ENCODE measurements around the gene ZC3H12C.
A peak's percentile ranks its signal among the peaks of the same experiment; 100 is the strongest.
"Not testable (repeated sequence)": the region's sequence is repeated elsewhere in the genome, so short reads cannot be mapped to it uniquely, and the experiment has no call there.

The ZC3H12C gene

DNA sequence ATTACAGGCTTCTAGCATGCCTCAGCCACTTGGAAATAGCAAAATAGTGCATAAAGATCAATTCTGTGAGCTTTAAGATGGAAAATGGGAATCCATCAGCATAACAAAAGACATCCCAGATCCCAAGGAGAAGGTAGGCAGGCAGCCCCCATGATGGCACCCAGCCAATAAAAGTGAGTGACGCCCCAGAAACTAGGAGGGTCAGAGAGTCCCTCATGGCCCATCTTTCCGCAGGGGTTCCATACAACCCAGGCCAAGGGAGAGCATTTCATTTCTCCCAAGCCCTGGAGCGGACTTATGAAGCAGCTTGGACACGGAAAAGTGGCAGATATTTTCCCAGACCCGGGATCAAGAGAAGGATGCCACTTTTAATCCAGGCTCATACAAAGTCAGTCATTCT, 93.3 kb downstream of the ZC3H12C start:
- DNase-seq = no peak

DNA sequence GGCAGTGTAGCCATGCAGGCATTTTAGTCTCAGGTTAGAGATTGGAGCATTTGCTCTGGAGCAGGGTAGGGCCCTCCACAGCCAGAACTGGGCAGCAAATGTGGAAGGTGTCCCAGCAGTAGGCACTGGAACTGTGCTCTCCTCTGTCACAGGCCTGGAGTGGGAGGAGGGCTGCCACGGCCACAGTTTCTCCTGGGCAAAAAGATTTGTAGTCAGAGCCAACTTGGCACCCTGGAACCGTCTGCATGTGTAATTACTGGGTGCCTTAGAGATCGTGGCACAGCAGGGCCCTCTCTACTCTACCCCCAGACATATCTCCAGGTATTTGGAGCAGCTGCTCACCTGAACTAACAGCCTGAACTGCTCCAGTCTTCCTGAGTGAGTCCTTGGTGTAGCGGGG, 93.7 kb downstream of the ZC3H12C start:
- no peak for DNase-seq

- DNase-seq = no peak
Measured at GRCh38 chr11:110187731-110188130, 94.5 kb downstream of the ZC3H12C start.

- DNase-seq = no peak
Measured at GRCh38 chr11:110190885-110191284, 97.7 kb downstream of the ZC3H12C start.

DNA sequence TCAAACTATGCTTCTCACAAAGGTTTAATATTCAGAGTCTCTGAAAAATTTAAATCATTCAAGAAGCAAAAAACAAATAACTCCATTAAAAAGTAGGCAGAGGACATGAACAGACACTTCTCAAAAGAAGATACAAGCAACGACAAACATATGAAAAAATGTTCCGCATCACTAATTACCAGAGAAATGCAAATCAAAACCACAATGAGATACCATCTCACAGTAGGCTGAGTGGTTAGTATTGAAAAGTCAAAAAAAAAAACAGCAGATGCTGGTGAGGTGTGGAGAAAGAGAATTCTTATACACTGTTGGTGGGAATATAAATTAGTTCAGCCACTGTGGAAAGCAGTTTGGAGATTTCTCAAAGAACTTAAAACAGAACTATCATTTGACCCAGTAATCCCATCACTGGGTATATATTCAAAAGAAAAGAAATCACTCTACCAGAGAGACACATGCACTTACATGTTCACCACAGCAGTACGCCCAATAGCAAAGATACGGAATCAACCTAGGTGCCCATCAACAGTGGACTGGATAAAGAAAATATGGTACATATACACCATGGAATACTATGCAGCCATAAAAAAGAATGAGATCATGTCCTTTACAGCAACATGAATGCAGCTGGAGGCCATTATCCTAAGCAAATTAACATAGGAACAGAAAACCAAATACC, 99.6 kb downstream of the ZC3H12C start:
- not testable (repeated sequence) for DNase-seq

- DNase-seq = not testable (repeated sequence)
Measured at GRCh38 chr11:110194211-110194766, 101.1 kb downstream of the ZC3H12C start.

DNA sequence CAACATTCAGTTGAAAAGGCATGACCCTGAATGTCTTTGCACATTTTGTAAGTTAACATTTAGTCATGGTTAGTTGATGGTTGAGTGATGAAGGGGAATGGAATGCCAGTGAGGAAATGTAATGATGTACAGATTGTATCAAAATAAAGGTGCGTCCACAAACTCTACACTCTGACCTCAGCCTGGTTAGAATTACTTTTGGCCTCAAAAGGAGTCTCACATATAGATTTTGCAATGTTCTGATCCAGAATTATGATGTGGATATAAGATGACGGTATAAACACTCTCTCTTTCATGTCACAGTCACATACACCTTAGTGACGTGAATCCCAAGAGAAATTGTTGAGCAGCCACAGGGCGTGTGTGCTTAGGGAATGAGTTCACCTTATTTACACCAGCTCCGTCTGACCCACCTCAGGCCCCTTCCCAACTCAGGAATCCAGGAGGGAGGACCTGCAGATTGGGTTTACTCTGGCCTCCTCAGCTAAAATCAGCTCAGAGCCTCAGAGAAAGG, 103.1 kb downstream of the ZC3H12C start:
- no peak for DNase-seq

DNA sequence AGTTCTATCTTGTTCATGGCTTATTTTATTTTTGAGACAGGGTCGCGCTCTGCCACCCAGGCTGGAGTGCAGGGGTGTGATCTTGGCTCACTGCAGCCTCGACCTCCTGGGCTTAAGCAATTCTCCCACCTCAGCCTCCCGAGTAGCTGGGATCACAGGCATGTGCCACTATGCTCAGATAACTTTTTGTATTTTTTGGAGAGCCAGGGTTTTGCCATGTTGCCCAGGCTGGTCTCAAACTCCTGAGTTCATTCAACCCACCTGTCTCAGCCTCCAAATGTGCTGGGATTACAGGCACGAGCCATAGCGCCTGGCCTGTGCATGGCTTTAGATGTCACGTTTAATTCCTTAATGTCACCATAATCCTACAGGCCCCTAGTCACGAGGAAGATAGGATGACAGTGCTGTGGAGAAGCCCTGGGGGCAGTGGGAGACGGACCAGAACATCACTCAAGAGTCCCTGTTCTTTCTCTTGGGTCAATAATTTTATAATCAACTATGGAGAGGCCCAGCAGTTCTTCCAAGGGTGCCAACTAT, 103.8 kb downstream of the ZC3H12C start:
- DNase-seq = no peak

DNA sequence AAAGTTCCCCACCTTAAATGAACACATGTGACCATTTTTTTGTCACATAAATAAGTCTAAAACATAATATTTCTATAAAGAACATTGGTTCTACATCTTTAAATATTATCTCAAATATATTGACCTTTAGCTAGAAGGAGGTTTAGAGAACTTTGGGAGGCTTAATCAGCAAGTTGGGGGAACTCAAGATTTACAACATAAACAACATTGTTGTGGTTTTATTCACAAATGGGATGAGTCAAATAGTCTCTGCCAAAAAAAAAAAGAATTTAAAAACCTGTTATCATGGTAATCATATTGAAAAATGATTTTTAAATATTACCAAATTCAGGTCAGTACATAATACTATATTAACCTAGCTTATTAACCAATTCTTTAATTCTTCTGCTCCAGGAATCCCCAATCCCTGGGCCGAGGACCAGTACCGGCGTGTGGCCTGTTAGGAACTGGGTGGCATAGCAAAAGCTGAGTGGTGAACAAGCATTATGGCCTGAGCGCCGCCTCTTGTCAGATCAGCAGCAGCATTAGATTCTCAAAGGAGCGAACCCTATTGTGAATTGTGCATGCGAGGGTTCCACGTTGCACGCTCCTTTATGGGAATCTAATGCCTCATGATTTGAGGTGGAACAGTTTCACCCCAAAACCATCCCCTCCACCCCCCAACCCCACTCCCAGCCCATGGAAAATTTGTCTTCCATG, 105.0 kb downstream of the ZC3H12C start:
- no peak for DNase-seq

GRCh38 chr11:110199184-110199981, 106.2 kb downstream of the ZC3H12C start:
- DNase-seq = no peak

GRCh38 chr11:110200241-110200640, 107.0 kb downstream of the ZC3H12C start:
- DNase-seq = no peak

DNA sequence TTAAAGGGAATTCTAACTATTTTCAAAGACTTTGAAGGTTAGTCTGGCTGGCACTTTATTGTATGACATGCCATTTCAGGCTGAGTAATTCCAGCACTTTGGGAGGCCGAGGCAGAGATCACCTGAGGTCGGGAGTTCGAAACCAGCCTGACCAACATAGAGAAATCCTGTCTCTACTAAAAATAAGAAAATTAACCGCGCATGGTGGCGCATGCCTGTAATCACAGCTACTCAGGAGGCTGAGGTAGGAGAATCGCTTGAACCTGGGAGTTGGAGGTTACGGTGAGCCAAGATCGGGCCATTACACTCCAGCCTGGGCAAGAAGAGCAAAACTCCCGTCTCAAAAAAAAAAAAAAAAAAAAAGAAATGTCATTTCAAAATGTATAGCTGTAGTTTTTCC, 107.6 kb downstream of the ZC3H12C start:
- DNase-seq = no peak

DNA sequence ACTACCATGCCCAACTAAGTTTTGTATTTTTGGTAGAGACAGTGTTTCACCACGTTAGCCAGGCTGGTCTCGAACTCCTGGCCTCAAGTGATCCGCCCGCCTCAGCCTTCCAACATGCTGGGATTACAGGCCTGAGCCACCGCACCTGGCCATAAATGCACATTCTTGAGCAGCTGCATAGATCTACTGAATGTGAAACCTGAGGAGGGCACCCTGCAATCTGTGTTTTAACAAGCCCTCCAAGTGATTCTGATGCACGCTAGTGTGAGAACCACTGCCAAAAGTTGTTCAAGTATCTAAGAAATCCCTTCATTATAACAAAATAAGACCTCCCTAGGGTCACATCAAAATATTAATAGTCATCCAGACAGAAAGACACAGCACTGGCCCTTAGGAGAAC, 113.9 kb downstream of the ZC3H12C start:
- no peak for DNase-seq

DNA sequence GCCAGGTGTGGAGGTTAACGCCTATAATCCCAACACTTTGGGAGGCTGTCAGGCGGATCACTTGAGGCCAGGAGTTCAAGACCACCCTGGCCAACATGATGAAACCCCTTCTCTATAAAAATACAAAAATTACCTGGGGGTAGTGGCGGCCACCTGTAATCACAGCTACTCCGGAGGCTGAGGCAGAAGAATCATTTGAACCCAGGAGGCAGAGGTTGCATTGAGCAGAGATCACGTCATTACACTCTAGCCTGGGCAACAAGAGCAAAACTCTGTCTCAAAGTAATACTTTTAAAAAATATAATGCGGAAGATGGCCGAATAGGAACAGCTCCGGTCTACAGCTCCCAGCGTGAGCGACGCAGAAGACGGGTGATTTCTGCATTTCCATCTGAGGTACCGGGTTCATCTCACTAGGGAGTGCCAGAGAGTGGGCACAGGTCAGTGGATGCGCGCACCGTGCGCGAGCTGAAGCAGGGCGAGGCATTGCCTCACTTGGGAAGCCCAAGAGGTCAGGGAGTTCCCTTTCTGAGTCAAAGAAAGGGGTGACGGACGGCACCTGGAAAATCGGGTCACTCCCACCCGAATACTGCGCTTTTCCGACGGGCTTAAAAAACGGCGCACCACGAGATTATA, 115.6 kb downstream of the ZC3H12C start:
- not testable (repeated sequence) for DNase-seq

DNA sequence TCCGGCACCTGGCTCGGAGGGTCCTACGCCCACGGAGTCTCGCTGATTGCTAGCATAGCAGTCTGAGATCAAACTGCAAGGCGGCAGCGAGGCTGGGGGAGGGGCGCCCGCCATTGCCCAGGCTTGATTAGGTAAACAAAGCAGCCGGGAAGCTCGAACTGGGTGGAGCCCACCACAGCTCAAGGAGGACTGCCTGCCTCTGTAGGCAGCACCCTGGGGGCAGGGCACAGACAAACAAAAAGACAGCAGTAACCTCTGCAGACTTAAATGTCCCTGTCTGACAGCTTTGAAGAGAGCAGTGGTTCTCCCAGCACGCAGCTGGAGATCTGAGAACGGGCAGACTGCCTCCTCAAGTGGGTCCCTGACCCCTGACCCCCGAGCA, 116.1 kb downstream of the ZC3H12C start:
- not testable (repeated sequence) for DNase-seq

- DNase-seq = peak; percentile 43
Measured at GRCh38 chr11:110217223-110217877, 124.2 kb downstream of the ZC3H12C start.

GRCh38 chr11:110217936-110218335, 124.7 kb downstream of the ZC3H12C start:
- peak; percentile 40 for DNase-seq

GRCh38 chr11:110219006-110219785, 126.0 kb downstream of the ZC3H12C start:
- DNase-seq = no peak

Data from eye (tissue), 1 donor.